GM12878 (cell line): ENCODE data around the gene PLEKHF1. TPM values are rescaled to one million over a fixed set of nuclear protein-coding genes. Genes with fewer than 3 reads are reported as not detected.

Experiments
- ATAC-seq: fragments of 200-7000 bp; cut with Tn5 transposase; 3 replicates; pipeline ENCODE4 v1.9.1; 2020; ENCODE audit warnings: mild to moderate bottlenecking, moderate library complexity
- BruUV-seq: library from RNA; stranded (reverse); fragments of 400-500 nt; replicated peaks from 2 replicates; lab custom pipeline; 2021; lab: Mats Ljungman, UMichigan
- CTCF ChIA-PET: fragments of 300-600 bp; sonication (Branson Sonifier 250); formaldehyde crosslinking; extraction: SDS; loops from one replicate; lab custom pipeline; 2021; ENCODE audit warnings: inconsistent platforms; lab: Yijun Ruan, JAX
- POLR2A ChIA-PET: fragments of 350-600 bp; formaldehyde crosslinking; extraction: SDS; loops from one replicate; lab custom pipeline; 2021; ENCODE audit warnings: inconsistent platforms; lab: Charles Lee
- RAD21 ChIA-PET: fragments of 300-600 bp; sonication (Branson Sonifier 250); formaldehyde crosslinking; loops from one replicate; lab custom pipeline; 2023; ENCODE audit warnings: antibody characterized with exemption; ENCODE audit not compliant: unreplicated experiment; lab: Charles Lee
- SMC1A ChIA-PET: fragments of 300-600 bp; sonication (Branson Sonifier 250); formaldehyde crosslinking; loops from one replicate; lab custom pipeline; 2023; ENCODE audit not compliant: unreplicated experiment, uncharacterized antibody; lab: Charles Lee
- DNase-seq: peaks from one replicate; pipeline ENCODE4 v3.0.0-alpha.2; 2011; ENCODE audit warnings: low read depth, low spot score
- FAIRE-seq: peaks from 3 replicates; lab custom pipeline; 2011; peaks lifted over from hg19 to GRCh38; lab: Jason Lieb, UNC
- H2AFZ ChIP-seq: 2 replicates; pipeline ENCODE4 v1.6.0; 2011; ENCODE audit warnings: low read depth, low read length, control low read depth; ENCODE audit not compliant: control insufficient read depth
- H3K27ac ChIP-seq: 2 replicates; pipeline ENCODE4 v1.5.1; 2011; ENCODE audit warnings: control low read depth; ENCODE audit not compliant: control insufficient read depth, insufficient read depth
- H3K27me3 ChIP-seq, 2 experiments: replicated peaks in 1 of 2; 2 replicates each; pipeline versions ENCODE4 v1.6.0 to v1.6.1; 2011; ENCODE audit warnings: low read length in 1 of 2; ENCODE audit not compliant: control insufficient read depth in 2 of 2, insufficient read depth in 2 of 2
- H3K36me3 ChIP-seq, 2 experiments: 2 replicates each; pipeline ENCODE4 v1.5.1; 2011; ENCODE audit warnings: low read length in 1 of 2; ENCODE audit not compliant: control insufficient read depth in 2 of 2, insufficient read depth in 2 of 2
- H3K4me1 ChIP-seq: 2 replicates; pipeline ENCODE4 v1.6.1; 2011; ENCODE audit warnings: mild to moderate bottlenecking, low read length, moderate library complexity, mixed read lengths; ENCODE audit not compliant: control insufficient read depth, insufficient read depth
- H3K4me2 ChIP-seq: 2 replicates; pipeline ENCODE4 v1.6.0; 2011; ENCODE audit warnings: control low read depth; ENCODE audit not compliant: control insufficient read depth, insufficient read depth
- H3K4me3 ChIP-seq: fragments of 200-600 bp; sonication (generic); 2 replicates; pipeline ENCODE4 v1.5.1; 2016
- H3K79me2 ChIP-seq: 2 replicates; pipeline ENCODE4 v1.6.0; 2011; ENCODE audit warnings: low read length; ENCODE audit not compliant: control insufficient read depth, insufficient read depth
- H3K9ac ChIP-seq: 2 replicates; pipeline ENCODE4 v1.8.0; 2011; ENCODE audit warnings: low read length, control low read depth, mixed read lengths; ENCODE audit not compliant: control insufficient read depth, insufficient read depth
- H3K9me3 ChIP-seq: replicated peaks from 3 replicates; pipeline ENCODE4 v1.5.1; 2011; ENCODE audit warnings: mild to moderate bottlenecking, low read length; ENCODE audit not compliant: control insufficient read depth, insufficient read depth
- H4K20me1 ChIP-seq: 2 replicates; pipeline ENCODE4 v1.6.0; 2011; ENCODE audit not compliant: control insufficient read depth, insufficient read depth
- CBX5 ChIP-seq: sonication (generic); IDR thresholded peaks from 2 replicates; pipeline ENCODE4 v1.6.1; 2016; ENCODE audit warnings: low read depth, moderate library complexity, mild to moderate bottlenecking, inconsistent platforms
- IKZF1 ChIP-seq: fragments of 450-650 bp; conservative IDR thresholded peaks from 2 replicates; pipeline ENCODE4 v1.6.1; 2017; ENCODE audit warnings: antibody characterized with exemption, mild to moderate bottlenecking
- WGBS: methylation state at CpG from one replicate; pipeline ENCODE4 v1.1.6; 2016; ENCODE audit warnings: low lambda C conversion rate; ENCODE audit not compliant: insufficient replicate concordance, insufficient coverage; ENCODE audit errors: missing lambda C conversion rate; 5-methylcytosine and 5-hydroxymethylcytosine counted together
- in situ Hi-C: fragments of 300-500 bp; cut with MboI; formaldehyde crosslinking; loops from 9 replicates; pipeline ENCODE4 v1.14.3; 2018; ENCODE audit warnings: mixed read lengths
- intact Hi-C: fragments of 100-400 bp; cut with micrococcal nuclease; formaldehyde crosslinking; loops from one replicate; pipeline ENCODE4 v1.14.2; 2022; ENCODE audit not compliant: unreplicated experiment
- polyA plus RNA-seq, 11 experiments: library from polyadenylated mRNA; depleted of rRNA in 4 of 11; unstranded in 6 of 11; stranded (reverse) in 5 of 11; fragments of >200 nt; fragmentation: Nextera tagmentation in 4 of 11; fragmentation: Illumina TruSeq in 1 of 11; extraction: Ambion mirVana in 4 of 11; extraction: Trizol in 1 of 11; gene quantifications; 1 replicate in 1 of 11; 2 replicates in 10 of 11; pipeline versions ENCODE4 v1.2.1 to v1.2.3, GENCODE V29; 2011 to 2016; ENCODE audit warnings: inconsistent platforms in 2 of 11, missing spikeins in 2 of 11, low read depth in 1 of 11
- total RNA-seq, 4 experiments: library from RNA; depleted of rRNA in 3 of 4; stranded (reverse); fragments of >200 nt in 3 of 4; fragmentation: Illumina TruSeq in 1 of 4; extraction: Trizol in 1 of 4; gene quantifications; 2 replicates each; pipeline versions ENCODE4 v1.2.1 to v1.2.3, GENCODE V29; 2013 to 2021

PLEKHF1 gene
- total and polyA plus RNA-seq, 10 of the 15 experiments (the other 5 are each of a cell fraction or from before 2014, with no cell fraction given) = 0.10 to 20.3 (median 15.3) TPM

DNA sequence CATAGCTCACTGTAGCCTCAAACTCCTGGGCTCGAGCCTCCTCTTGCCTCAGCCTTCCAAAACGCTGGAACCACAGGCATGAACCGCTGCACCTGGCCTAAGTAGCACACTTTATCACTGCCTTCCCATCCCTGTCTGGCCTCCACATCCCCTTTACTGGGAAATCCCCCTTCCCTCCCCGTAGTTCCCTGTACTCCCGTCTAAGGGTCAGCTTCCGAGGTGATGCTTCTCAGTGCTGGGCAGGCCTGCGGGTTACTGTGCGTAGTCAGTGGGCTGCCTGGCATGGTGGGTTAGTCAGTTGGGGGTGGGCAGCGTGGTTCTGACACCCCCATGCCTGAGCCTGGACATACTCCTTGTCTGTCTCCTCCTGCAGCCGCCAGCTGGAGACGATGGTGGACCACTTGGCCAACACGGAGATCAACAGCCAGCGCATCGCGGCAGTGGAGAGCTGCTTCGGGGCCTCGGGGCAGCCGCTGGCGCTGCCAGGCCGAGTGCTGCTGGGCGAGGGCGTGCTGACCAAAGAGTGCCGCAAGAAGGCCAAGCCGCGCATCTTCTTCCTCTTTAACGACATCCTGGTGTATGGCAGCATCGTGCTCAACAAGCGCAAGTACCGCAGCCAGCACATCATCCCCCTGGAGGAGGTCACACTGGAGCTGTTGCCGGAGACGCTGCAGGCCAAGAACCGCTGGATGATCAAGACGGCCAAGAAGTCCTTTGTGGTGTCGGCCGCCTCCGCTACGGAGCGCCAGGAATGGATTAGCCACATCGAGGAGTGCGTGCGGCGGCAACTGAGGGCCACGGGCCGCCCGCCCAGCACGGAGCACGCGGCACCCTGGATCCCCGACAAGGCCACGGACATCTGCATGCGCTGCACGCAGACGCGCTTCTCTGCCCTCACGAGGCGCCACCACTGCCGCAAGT lies 8.4 kb downstream of the PLEKHF1 start:
- Histone ChIP-seq H3K4me2 (peak overlapping the region; percentile 77), H2AFZ (peak overlapping the region; percentile 63; the same call in 1 of the 2 replicates), H3K4me1 (peaks cover 51% of the 10 kb centered on the region), H3K9me3 (no peaks in the 10 kb centered on the region), H3K27ac (peak overlapping the region; percentile 89), H3K36me3 (peaks cover 8 to 38% of the 10 kb centered on the region in 2 experiments), H3K79me2 (peaks cover 52% of the 10 kb centered on the region), H4K20me1 (no peaks in the 10 kb centered on the region), H3K9ac (peak overlapping the region; percentile 50), H3K4me3 (peak overlapping the region; percentile 59; the same call in 1 of the 2 replicates), H3K27me3 (no peaks in the 10 kb centered on the region)
- POLR2A ChIA-PET = interaction anchor here (2.4 to 2.8 kb wide), 2 partner anchors 41 to 68 kb away, joined by 7 to 13 read pairs; partner anchors contain the start of genes C19orf12 and POP4
- RAD21 ChIA-PET = interaction anchor here (1.4 to 3.0 kb wide), 4 partner anchors 41 to 67 kb away, joined by 5 to 22 read pairs (median 20); partner anchors contain the start of genes C19orf12 and POP4
- CTCF ChIA-PET = interaction anchor here (1.0 to 3.6 kb wide), 9 partner anchors 8 to 67 kb away, joined by 3 to 45 read pairs (median 6); partner anchors contain the start of genes C19orf12 and POP4
- 85% methylated on average over 57 of the region's 57 CpGs for WGBS
- no TSS peak for BruUV-seq
- no peak for ATAC-seq
- SMC1A ChIA-PET = interaction anchor here (0.8 to 4.0 kb wide), 4 partner anchors 7 to 67 kb away, joined by 3 to 22 read pairs (median 8); partner anchors contain the start of genes C19orf12 and POP4
- intact Hi-C loops = no loop called here
- DNase-seq = no peak
- in situ Hi-C loops = no loop called here
- FAIRE-seq = no peak
- TF ChIP-seq IKZF1 (0 out of 2 replicates have a peak, but pooled peaks have one; percentile 2), CBX5 (no peak)
